Raji (cell line): ENCODE data around the gene MAJIN.
A peak's percentile ranks its signal among the peaks of the same experiment; 100 is the strongest.

Experiments used
- POLR2A ChIP-seq: IDR thresholded peaks from 2 replicates; pipeline ENCODE4 v1.6.1; 2011; ENCODE audit warnings: low read depth, low read length, control low read depth; ENCODE audit not compliant: insufficient read depth

Gene MAJIN

GRCh38 chr11:64924910-64925284 lies 47.0 kb downstream of the MAJIN start:
- TF ChIP-seq POLR2A, result no peak

DNA sequence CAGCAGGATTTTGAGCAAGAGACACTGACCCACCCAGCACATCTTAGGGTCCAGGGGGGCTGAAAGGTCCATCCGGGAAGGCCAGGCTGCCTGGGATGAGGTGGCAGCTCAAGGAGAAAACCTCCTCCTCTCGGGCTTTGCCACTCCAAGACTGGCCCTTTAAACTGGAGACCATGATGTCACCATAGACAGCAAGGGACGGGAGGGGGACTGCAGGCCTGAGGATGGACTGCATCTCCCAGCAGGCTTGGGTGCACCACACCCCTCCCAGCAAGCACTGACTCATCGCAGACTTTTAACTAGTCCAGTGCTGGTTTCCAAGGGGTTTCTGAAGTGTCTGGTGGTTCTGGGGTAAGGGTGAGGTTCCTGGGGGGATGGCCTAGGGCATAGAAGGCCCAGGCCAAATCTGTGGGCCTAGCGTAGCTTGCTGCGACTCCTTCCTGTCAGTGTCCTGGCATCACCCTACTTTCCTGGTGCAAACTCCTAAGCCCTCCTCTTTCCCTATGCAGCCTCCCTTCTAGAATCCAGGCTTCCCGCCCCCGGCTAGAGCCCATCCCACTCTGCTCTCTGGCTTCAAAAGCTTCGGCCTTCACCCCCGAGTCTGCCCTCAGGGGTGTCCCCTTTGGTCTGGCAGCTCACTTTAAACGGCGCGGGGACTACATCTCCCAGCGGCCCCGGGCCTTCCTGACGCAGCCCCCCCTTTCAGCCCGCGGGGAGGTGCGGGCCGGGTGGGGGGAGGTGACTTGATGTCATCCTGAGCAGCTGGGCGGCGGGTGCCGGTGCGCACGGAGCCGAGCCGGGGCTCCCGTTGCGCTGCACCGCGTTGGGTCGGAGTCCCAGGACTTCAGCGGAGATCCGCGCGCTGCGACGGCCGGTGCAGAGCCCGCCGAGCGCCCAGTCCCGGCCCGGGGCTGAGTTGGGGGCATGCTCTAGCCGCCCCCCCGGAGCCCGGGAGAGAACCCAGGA lies 47.7 kb downstream of the MAJIN start, which contains the start of gene PPP2R5B:
Gene PPP2R5B (plus strand): TSS at position 746 of the 966 bp plus-strand sequence. CDS start 1,046 bp downstream, outside the sequence.
- peak; percentile 40; the same call in 1 of the 2 replicates for TF ChIP-seq POLR2A

DNA sequence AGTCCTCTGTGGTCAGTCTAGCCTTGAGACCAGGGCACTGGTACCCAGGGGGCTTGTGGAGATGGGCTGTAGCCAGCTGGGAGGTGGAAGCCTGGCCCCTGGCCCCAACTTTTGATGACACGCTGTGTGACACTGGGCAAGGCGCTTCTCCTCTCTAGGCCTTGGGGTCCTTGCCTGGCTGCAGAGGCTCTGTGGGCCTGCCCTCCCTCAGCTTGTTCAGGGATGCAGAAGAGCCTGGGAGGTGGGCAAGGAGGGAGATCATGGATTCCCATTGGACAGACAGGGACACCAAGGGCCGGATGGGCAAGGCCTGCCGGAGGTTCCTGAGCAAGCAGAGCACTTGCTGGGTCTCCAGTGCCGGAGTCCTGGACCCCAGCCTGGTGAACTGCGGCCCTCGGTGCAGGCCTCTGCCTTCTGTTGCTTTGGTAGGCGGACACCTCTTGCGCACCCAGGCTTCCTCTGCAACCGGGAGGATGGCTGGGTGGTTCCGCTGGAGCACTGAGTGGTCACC lies 48.7 kb downstream of the MAJIN start:
- no peak for TF ChIP-seq POLR2A

GRCh38 chr11:64921384-64921783 lies 50.5 kb downstream of the MAJIN start:
- TF ChIP-seq POLR2A, result no peak

DNA sequence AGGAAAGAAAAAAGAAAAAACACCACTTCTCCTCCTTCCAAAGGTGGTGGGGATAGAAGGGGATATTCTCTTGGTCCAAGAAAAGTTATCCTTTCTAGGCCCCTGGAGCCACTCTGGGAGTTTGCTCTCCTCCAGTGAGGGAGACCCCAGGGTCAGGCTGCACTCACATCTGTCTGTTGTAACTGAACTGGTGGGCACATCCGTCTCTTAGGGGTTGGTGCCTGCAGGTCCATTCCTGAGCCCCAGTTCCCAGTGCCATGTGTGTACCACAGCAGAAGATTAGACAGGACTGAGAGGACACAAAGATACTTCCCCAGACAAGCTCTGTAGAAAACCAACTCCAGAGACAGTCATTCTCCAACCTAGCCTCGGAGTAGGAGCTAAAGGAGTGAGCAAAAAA lies 51.8 kb downstream of the MAJIN start:
- no peak for TF ChIP-seq POLR2A

- no peak for TF ChIP-seq POLR2A
These were observed 52.3 kb downstream of the MAJIN start for GRCh38 chr11:64919627-64920026.

- no peak for TF ChIP-seq POLR2A
These were observed 53.9 kb downstream of the MAJIN start for GRCh38 chr11:64918017-64918416.

GRCh38 chr11:64917663-64917995 lies 54.3 kb downstream of the MAJIN start:
- TF ChIP-seq POLR2A, result no peak

DNA sequence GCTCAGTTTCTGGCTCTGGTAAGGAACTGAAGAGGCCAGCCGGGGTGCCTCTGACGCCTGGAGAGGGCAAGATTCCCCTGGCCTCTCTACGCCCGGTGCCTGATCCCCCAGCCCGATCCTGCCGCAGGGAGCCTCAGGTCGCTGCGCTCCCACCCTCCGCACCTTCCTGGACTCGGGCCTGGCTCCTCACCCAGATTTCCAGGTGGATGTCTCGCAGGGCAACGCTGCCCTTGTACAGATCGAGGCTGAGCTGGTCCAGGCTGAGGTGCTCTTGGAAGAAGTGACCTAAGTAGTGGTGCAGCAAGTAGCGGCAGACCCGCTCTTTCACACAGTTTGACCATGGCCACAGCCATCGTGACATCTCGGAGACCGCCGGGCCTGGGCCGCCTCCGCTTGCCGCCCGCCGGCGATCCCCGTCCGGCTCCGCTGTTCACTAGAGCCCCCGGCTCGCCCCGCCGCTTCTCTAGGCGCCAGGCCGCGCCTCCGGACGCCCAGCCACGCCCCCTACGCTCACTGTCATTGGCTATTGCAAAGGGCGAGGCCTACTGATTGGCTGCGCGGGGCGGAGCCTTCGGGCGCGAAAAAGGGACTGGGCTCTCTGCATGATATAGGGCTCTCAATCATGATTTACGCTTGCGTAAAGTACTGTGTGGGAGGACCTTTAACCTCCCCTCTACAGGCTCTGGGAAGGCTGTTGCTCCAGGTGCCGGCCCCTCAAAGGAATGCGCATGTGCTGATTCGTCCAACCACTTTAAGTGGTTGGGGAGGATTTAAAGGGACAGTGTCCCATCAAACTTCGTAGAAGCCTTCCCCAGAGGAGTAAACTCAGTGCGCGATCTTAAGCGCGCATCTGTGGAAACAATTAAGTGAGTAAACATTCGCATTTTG lies 54.9 kb downstream of the MAJIN start, which contains the start of gene ATG2A:
Gene ATG2A (minus strand): TSS at position 435 of the 888 bp plus-strand sequence. CDS start 74 bp downstream, at position 361.
- peak; percentile 79 for TF ChIP-seq POLR2A

GRCh38 chr11:64916040-64916774 lies 55.7 kb downstream of the MAJIN start:
- TF ChIP-seq POLR2A, result peak; percentile 35; the same call in 1 of the 2 replicates

DNA sequence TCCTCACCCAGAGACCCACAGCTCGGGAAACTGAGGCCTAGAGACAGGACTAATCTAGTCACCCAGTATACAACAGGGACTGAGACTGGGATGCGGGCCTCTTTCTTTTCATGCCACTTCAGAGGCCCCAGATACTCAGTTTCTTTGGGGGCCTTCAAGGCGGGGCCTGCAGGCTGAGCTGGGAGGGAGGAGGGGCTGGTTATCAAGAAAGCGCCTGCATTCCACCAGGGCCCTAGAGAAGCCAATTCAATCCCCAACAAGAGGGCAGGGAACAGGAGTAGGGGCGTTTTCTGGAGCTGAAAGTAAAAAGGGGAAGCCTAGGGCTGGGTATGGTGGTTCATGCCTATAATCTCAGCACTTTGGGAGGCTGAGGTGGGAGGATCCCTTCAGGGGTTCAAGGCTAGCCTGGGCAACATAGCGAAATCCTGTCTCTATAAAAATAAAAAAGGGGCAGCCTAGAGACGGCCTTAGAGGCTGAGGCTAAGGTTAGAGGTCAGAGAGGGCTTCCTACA lies 56.5 kb downstream of the MAJIN start:
- TF ChIP-seq POLR2A, result no peak

GRCh38 chr11:64914123-64914522 lies 57.8 kb downstream of the MAJIN start:
- TF ChIP-seq POLR2A, result no peak

DNA sequence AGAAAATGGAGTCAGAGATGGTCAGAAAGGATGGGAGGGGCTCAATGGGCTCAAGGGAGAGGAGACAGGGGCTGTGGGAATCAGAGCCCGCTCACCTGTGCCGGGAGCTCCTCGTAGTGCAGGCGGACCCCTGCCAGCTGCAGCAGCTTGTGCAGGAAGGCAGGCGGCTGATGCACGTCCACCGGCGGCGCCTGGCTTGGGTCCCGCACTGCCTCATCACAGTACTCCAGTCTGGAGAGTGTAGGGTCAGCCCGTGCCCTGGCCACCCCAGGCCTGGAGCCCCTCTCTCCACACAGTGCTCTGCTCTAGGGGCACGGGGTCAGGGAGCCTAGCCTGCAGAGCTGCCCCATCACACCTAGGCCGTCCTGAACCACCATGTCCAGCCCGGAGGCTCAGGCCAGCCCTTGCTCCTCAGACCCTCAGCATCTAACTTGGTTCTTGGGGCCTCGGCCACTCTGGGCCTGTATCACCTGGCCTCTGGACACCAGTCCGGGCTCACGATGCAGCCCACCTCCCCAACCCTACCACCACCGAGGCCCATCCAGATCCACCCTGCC lies 58.7 kb downstream of the MAJIN start:
- no peak for TF ChIP-seq POLR2A

DNA sequence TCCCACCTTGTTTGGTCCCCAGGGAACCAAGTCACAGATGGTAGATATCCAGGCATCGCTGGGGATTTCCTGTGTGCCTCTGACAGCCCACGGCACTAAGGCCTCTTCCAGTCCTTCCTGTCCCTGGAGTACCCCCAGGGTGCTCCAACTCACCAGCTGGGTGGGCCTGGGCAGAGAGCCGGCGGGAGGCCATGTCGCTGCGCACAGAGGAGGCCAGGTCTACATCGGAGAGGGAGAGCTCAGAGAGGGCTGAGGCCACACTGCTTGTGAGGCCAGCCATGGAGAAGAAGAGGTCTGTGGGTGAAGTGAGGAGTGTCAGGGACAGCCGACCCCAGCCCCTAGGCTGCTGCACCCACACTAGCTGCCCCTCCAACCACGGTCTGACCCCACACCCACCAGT lies 60.2 kb downstream of the MAJIN start:
- TF ChIP-seq POLR2A, result no peak

DNA sequence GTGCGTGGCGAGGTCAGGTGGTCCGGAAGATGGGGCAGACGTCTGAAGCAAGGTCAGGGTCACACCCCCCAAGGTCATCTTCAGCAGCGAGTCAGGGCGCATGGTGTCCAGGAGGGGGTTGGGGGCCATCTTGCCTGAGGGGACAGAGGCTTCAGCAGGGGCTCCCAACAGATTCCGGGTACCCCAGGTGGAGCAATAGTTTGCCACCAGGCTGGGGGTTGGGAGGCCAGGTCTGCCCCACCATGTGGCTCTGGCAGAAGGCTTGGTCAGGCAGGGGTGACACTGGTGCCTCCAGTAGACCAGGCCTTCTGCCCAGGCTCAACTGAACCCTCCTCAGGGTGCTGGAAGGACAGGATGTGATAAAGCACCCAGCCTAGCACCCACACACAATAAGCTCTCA lies 60.8 kb downstream of the MAJIN start:
- TF ChIP-seq POLR2A, result no peak
